HG02840 (cell line): ENCODE data around the gene BPIFA3.
"Not testable (repeated sequence)": the region's sequence is repeated elsewhere in the genome, so short reads cannot be mapped to it uniquely, and the experiment has no call there.

Experiments
- ATAC-seq: cut with Tn5 transposase; IDR thresholded peaks from one replicate; pipeline ENCODE4 v1.9.1; 2021; ENCODE audit warnings: mild to moderate bottlenecking, moderate library complexity, moderate number of reproducible peaks; ENCODE audit not compliant: unreplicated experiment, low FRiP score

Gene BPIFA3

DNA sequence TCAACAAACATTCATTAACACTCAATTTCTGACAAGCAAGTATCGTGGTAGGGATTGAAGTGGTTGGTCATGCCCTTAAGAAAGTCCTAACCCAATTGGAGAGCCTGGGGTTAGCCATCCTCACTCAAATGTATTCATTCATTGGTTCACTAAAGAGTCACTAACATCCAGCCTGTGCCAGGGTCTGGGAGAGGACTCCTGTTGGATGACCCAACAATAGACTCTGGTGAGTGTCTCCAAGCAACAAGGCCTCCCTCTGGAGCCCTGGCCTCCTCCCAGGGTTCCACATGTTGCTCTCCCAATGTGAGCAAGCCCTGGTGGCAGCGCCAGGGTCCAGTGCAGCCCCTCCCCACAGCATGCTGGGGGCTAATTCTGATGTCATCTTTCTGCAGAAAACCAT, at the start of gene BPIFA3:
BPIFA3 (plus strand) TSS at position 301 of the 400 bp plus-strand sequence. CDS start 185 bp downstream, outside the sequence.
- no peak for ATAC-seq

DNA sequence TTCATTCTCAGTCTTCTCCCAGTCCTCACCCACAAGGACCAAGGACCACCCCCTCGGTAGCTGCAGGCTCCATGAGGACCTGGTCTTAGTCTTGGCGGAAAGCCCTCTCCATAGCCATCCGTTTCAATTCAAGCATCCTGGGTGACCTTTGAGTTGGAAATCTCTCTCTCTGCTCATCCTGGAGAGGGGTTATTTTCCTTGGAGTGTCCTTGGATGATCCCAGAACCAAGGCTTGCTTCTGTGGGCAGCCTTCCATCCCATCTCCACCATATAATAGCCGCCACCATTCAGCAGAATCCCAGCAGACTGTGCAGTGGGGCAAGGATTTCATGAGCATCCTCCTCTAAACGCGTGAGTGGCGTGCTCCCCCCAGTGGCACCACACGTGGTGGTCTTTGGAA, 49.3 kb upstream of the BPIFA3 start, which contains the start of gene BPIFA2:
BPIFA2 (plus strand) TSS at position 301 of the 400 bp plus-strand sequence. CDS start 987 bp downstream, outside the sequence.
- ATAC-seq, result no peak

DNA sequence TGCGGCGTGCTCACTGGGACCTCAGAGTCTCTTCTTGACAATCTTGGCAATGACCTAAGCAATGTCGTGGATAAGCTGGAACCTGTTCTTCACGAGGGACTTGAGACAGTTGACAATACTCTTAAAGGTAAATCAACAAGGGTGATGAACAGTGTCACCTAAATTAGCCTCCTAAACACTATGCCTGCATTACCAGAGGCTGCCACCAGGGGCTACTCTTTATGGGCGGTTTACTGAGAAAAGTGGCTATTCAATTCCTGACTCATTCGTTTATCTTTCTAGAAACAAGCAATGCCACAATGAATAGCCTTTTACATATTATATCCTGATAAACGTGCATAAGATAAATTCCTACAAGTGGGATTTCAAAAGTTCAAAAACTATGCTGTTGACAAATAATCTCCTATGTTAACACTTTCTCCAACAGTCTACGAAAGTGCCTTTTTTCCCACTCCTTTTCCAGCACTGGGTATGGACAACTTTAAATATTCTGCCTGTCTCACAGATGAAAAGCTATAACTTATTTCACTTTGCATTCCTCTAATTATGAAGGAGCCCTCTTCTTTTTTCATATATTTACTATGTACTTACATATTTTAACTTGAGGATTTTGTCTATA, 47.9 kb upstream of the BPIFA3 start:
- ATAC-seq, result no peak

DNA sequence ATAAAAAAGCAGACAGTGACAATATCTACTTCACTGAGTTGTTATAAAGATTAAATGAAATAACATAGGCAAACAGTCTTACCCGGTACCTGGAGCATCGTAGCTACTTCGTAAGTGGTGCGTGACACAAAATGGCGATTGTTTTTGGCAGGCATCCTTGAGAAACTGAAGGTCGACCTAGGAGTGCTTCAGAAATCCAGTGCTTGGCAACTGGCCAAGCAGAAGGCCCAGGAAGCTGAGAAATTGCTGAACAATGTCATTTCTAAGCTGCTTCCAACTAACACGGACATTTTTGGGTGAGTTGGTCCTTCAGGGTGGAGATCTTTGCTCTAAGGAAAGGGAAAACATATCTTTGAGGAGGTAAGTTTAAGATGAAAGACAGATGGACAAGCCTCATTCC, 44.4 kb upstream of the BPIFA3 start:
- no peak for ATAC-seq

DNA sequence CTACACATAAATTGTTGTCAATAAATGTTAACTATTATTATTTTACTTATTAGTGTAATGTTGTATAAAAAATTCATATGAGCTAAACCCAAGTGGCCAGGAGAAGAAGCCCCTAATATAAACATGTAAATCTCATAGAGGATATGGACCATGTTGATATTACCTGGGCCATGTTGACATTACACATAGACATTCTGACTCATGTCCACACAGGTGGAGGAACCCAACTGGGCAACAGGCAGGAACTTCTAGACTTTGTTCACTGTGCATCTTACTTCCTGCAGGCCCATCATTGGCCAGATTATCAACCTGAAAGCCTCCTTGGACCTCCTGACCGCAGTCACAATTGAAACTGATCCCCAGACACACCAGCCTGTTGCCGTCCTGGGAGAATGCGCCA, 42.0 kb upstream of the BPIFA3 start:
- no peak for ATAC-seq

DNA sequence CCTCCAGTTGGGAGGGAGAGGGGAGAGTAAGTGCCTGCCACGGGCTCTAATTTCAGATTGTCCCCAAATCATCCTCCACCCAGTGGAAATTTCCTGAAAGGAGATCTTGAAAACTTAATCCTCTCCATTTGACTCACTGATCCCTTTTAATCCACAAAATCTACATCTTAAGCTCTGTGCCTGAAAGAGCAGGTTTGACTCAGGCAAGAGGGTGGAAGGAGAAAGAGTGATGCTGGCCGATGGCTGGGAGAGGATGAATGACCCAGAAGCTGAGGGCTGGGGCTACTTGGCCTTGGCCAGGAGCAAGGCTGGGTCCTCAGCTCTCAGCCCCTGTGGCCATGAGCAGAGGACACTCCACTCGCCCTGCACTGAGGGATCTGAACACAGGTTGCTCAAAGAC, 41.1 kb upstream of the BPIFA3 start:
- no peak for ATAC-seq

DNA sequence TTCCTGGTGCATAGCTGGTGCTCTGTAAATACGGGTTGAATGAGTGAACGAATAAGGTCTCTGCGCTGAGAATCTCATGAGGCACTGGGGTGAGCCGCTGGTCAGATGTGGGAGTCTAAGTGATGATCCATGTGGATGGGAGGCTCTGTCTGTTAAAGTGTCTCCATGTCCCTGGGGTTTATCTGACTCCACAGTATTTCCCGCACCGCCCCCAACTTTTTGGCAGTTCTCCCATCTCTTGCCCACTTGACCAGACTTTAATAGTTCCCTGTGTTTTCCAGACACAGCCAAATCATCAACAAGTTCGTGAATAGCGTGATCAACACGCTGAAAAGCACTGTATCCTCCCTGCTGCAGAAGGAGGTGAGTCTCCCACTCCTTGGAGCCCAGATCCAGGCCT, 39.3 kb upstream of the BPIFA3 start:
- no peak for ATAC-seq

DNA sequence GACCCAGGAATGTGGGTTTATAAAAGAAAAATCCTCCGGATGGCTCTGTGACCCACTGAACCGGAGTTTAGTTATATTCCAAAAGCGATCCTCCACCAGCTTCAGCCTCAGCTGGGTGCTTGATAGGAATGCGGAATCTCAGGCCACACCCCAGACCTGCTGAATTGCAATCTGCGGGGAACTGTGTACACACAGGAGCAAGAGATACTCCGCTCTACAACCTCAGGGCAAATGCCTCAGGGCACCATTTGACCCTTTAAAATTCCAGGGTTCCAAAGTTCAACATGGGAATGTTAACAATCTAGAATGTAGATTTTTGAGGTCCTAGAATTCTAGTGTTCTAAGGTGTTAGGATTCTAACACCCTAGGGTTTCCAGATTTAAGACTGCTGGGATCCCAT, 38.4 kb upstream of the BPIFA3 start:
- no peak for ATAC-seq

DNA sequence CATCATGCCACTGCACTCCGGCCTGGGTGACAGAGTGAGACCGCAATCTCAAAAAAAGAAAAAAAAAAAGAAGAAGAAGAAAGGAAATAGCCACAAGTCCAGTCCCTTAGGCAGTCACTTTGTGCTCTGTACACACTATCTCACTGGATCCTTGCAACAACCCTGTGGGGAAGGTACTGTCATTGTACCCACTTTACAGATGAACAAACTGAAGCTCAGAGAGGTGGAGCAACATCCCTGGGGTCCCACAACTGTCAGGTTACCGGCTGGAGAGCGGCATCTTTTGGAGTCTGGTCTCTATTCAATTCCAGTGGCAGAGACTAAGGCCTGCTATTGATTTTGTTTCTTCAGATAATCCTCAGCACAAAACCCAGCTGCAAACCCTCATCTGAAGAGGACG, 37.0 kb upstream of the BPIFA3 start:
- no peak for ATAC-seq

DNA sequence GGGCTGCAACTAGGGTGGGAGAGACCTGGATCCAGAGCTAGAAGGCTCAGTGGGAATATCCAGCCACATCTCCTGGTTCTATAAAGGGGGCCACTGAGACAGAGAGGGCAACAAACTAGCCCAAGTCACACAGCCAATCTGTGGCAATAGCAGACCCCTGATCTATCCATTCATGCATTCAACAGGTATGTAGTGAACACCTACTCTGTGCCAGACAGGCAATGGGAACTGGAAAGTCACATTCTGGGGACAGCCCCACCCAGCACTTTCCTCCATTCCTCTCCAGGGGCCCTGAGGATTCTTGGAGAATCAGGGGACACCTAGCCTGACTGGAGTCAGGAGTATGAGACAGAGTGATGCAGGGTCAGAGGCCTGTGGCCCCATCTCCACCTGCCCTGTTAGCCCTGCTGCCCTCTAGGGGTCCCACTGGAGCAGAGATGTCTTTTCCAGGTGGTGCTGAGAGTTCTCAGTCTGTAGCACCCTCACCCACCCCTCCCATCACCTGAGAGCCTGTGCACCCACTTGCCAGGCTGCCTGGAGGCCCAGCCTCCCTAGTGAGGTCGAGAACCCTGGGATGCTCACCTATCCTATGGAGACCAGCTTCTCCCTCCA, 35.6 kb upstream of the BPIFA3 start:
- ATAC-seq, result no peak

DNA sequence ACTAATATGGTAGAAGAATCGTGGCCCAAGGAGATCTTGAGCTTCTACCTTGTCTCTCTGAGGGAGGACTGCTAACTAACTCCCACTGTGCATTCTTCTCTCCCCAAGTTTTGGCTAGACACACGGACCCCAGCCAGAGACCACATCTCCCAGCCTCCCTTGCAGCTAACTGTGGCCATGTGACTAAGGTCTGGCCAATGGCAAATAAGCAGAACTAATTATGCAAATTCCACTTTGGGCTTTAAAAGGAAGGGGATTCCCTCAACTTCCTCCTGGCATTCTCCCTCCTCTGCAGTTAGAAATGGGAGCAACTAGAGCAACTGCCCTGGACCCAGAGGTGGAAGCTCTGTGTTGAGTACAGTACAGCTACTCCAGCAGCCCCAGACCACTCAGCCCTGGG, 33.8 kb upstream of the BPIFA3 start:
- ATAC-seq, result no peak

DNA sequence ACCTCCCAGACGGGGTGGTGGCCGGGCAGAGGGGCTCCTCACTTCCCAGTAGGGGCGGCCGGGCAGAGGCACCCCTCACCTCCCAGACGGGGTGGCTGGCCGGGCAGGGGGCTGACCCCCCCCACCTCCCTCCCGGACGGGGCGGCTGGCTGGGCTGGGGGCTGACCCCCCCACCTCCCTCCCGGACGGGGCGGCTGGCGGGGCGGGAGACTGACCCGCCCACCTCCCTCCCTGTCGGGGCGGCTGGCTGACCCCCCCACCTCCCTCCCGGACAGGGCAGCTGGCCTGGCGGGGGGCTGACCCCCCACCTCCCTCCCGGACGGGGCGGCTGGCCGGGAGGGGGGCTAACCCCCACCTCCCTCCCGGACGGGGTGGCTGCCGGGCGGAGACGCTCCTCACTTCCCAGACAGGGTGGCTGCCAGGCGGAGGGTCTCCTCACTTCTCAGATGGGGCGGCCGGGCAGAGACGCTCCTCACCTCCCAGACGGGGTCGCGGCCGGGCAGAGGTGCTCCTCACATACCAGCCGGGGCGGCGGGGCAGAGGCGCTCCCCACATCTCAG, 32.0 kb upstream of the BPIFA3 start:
- ATAC-seq, result not testable (repeated sequence)

DNA sequence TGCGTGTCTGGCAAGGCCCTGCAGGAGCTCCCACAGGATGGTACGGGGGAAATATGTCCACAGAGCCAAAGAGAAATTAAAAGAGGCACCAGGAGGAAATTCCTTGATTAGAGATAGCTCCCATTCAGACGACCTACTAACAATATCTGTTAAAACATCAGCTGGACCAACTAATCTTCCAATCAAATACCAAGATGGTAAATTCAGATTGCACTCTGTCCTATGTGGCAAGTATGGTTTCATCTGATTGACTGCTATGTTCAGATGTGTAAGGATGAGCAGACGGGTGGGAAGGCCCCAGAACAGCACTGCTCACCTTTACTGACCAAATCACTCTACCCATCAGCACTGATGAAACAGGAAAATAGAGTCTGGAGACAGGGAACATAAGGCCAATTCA, 29.7 kb upstream of the BPIFA3 start:
- ATAC-seq, result no peak

DNA sequence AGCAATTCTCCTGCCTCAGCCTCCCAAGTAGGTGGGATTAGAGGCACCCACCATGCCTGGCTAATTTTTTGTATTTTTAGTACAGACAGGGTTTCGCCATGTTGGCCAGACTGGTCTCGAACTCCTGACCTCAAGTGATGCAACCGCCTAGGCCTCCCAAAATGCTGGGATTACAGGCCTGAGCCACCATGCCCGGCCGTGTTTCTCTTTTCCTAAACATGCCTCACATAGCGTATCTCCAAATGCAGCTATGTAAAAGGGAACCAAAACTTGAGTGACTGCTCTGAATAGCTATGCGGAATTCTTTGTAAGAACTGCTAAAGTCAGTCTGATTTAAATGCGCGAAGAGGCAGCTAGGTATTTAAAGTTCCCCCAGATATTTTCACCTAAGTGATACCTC, 28.7 kb upstream of the BPIFA3 start:
- ATAC-seq, result no peak

DNA sequence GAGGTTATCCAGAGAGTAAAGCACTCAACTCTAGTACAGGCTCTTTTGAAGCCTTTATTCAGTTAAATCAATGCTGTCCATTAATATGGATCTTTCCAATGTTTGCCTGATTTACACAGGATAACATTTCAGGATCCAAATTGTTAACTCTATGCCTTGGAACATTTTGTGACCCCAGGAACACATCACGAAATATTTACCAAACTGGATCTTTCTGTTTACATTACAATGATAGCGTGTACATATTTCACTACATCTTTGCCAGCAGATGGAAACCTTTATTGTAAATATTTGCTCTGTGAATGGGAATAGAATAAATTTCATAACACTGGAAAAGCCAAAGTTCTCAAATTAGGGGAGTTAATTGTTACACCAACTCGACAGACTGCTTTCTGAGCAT, 25.7 kb upstream of the BPIFA3 start:
- ATAC-seq, result no peak

DNA sequence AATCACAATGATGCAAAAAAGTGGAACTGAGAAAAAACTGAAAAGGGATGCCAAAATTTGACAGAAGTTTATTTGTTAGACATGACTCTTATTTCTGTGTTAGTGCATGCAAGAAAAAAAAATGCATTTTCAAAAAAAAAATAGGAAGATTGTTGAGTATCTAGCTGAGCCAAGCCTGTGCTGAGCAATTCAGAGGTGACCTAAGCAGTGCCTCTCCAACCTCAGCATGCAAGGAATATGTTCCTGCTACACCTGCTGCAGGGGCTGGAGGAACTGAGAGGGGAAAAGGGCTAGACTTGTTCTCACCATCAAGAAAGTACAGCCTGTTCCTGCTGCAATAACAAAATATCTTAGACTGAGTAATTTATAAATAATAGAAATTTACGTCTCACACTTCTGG, 25.2 kb upstream of the BPIFA3 start:
- no peak for ATAC-seq

DNA sequence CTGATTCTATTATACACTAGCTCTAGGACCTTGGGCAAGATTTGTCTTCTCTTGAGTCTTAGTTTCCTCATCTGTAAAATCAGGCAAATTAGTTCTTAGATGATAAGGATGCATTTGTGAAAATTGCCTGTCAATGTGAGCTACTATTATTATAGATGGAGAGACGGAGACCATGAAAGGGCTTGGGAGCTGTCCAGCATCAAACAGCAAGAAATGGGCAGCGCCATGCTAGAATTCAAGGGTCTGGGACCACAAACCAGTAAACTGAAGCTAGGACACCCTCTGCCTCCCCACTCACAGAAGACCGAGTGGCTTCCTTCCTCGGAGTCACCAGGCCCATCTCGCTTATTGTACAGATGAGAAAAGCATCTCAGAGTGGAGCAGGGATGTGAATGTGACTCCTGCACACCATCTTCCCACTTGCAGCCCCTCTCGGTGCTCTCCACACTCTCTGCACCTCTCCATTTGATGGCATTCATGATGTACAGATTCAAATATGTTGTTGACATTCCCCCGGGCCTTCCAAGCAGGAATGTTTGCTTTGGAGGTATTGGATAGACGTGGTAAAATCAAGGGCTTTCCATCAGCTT, 24.1 kb upstream of the BPIFA3 start:
- no peak for ATAC-seq

DNA sequence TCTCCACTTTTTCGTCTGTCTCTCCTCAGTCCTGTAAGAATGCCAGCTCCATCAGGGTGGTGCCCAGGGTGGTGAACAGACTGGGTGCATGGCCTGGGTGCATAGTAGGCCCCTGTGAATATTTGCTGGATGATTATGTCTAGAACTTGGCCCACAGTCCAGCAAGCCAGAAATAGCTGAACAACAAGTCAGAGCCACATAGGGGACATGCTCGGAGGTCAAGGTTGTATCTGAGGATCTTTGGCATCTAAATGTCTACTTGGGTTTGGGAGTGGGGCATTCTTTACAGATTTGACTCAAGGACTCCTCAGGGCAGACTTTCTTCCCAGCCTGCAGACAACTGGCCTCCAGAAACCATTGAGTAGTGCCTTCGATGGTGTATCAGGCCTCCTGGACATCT, 18.1 kb upstream of the BPIFA3 start:
- ATAC-seq, result no peak

DNA sequence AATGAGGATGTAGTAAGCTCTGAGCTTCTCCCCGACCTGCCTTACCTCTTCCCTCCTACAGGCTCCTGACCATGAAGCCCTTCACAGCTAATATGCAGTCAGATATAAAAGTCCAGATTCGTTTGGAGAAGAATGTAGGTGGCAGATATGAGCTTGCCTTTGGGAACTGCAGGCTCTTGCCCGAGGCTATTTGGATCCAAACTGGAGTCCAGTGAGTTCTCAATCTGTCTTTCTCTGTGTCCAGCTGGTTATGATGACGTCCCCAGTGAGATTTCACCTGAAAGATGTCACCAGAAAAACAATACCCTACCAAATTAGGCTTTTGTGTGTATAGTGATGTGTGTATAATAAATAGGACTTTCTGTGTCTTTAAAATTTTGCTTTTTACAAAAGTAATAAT, 14.7 kb upstream of the BPIFA3 start:
- no peak for ATAC-seq

DNA sequence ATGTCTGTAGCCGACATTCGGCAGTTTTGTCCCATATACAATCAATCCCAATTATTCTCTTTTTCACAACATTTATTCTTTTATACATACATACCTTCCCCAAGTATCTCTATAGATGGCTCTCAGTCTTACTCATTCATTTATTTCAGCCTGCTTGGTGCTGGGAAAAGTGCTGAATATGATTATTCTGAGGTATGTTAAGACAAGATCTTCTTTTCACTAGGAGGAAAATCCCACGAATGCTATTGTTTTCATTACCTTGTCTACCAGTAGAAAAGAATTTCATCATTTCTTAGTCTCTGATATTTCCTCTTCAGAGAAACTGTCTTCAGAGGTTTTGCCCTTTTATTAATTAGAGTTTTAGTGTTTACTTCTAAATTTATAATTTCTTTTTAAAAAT, 13.7 kb upstream of the BPIFA3 start:
- no peak for ATAC-seq

DNA sequence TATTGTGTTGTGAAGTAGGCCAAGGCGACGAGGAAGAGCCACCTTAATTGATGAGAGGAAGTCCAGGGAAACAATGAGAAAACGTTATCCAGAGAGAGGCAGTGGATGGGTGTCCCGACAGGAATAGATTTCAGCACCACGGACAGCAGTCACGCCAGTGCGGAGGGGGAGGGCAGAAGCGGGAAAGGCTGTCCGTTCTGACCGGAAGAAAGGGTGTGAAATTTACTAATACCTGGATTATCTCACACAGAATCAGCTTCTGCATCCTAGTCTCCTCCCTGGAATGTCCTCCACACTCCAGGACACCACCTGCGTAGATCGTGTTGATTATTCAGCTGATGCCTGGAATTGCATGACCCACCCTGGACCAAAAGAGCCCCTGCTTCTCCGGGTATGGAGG, 7.4 kb upstream of the BPIFA3 start:
- no peak for ATAC-seq

DNA sequence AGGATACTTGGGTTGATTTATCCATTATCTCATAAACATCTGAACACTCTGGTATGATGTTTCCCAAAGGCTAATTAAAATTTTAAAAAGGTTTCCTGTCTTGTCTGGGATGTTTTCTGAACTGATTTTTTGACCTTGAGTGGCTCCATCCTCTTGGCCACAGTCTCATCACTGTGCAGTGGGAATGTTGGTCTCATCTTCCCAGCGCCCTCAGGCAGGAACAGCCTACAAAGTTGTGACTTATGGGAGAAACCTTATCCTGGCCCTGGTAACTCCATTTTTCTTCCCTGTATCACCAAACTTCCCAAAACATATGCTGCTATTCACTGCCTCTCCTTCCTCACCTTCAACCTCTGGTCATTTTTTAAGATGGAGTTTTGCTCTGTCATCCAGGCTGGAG, 6.8 kb upstream of the BPIFA3 start:
- no peak for ATAC-seq
